Measurements from ENCODE around the gene FNBP1.
"Not testable (repeated sequence)": the region's sequence is repeated elsewhere in the genome, so short reads cannot be mapped to it uniquely, and the experiment has no call there.

The FNBP1 gene

GRCh38 chr9:129995409-129996160, 47.4 kb downstream of the FNBP1 start:
- peak; percentile 67 for ATAC-seq
- no peaks in the 10 kb centered on the region for H3K9me3 Mint-ChIP-seq
- H3K4me1 Mint-ChIP-seq, result peaks cover 80% of the 10 kb centered on the region
- H3K4me3 Mint-ChIP-seq, result peak overlapping the region; percentile 71
- H3K27ac Mint-ChIP-seq, result peak overlapping the region; percentile 95
- no peaks in the 10 kb centered on the region for H3K36me3 Mint-ChIP-seq
- no peak for DNase-seq (ENCODE audit: low spot score in 2 of 2)

GRCh38 chr9:129994882-129995281, 48.1 kb downstream of the FNBP1 start:
- peak; percentile 14 for ATAC-seq
- DNase-seq (ENCODE audit: low spot score in 2 of 2), result no peak
- H3K36me3 Mint-ChIP-seq, result no peaks in the 10 kb centered on the region
- H3K4me1 Mint-ChIP-seq, result peaks cover 80% of the 10 kb centered on the region
- H3K27ac Mint-ChIP-seq, result peak overlapping the region; percentile 95
- no peaks in the 10 kb centered on the region for H3K9me3 Mint-ChIP-seq
- H3K4me3 Mint-ChIP-seq, result peak overlapping the region; percentile 71

- not testable (repeated sequence) for H3K36me3 Mint-ChIP-seq; DNase-seq (ENCODE audit: low spot score in 2 of 2); H3K9me3 Mint-ChIP-seq; ATAC-seq
- Mint-ChIP-seq H3K4me3 (peak overlapping the region; percentile 71), H3K27ac (peak overlapping the region; percentile 95), H3K4me1 (peaks cover 79% of the 10 kb centered on the region)
These were observed 51.9 kb downstream of the FNBP1 start for GRCh38 chr9:129991139-129991538.

- H3K36me3 Mint-ChIP-seq, result no peaks in the 10 kb centered on the region
- H3K4me3 Mint-ChIP-seq, result peak overlapping the region; percentile 71
- no peak for ATAC-seq
These were observed 52.5 kb downstream of the FNBP1 start for GRCh38 chr9:129990269-129991010.

GRCh38 chr9:129989740-129990139, 53.2 kb downstream of the FNBP1 start:
- peak overlapping the region; percentile 95 for H3K27ac Mint-ChIP-seq
- DNase-seq (ENCODE audit: low spot score in 2 of 2) (no peak), ATAC-seq (no peak)
- H3K9me3 Mint-ChIP-seq, result no peaks in the 10 kb centered on the region
- H3K4me3 Mint-ChIP-seq, result peak overlapping the region; percentile 71
- H3K36me3 Mint-ChIP-seq, result no peaks in the 10 kb centered on the region
- peaks cover 75% of the 10 kb centered on the region for H3K4me1 Mint-ChIP-seq

More at GRCh38 chr9:129990269-129991010, 52.5 kb downstream of the FNBP1 start:
- peaks cover 75% of the 10 kb centered on the region for H3K4me1 Mint-ChIP-seq
- no peak for DNase-seq (ENCODE audit: low spot score in 2 of 2)
- H3K27ac Mint-ChIP-seq, result peak overlapping the region; percentile 95
- no peaks in the 10 kb centered on the region for H3K9me3 Mint-ChIP-seq

GRCh38 chr9:129989362-129989708, 53.7 kb downstream of the FNBP1 start:
- Mint-ChIP-seq H3K27ac (peak overlapping the region; percentile 95), H3K4me1 (peaks cover 77% of the 10 kb centered on the region), H3K4me3 (peak overlapping the region; percentile 71), H3K36me3 (no peaks in the 10 kb centered on the region), H3K9me3 (no peaks in the 10 kb centered on the region)
- DNase-seq (ENCODE audit: low spot score in 2 of 2), result no peak
- no peak for ATAC-seq

- Mint-ChIP-seq H3K27ac (peak overlapping the region; percentile 95), H3K9me3 (no peaks in the 10 kb centered on the region), H3K4me1 (peaks cover 77% of the 10 kb centered on the region), H3K4me3 (peak overlapping the region; percentile 71), H3K36me3 (no peaks in the 10 kb centered on the region)
- DNase-seq (ENCODE audit: low spot score in 2 of 2), result no peak
- peak; percentile 51 for ATAC-seq
These were observed 54.2 kb downstream of the FNBP1 start for GRCh38 chr9:129988607-129989361.

DNA sequence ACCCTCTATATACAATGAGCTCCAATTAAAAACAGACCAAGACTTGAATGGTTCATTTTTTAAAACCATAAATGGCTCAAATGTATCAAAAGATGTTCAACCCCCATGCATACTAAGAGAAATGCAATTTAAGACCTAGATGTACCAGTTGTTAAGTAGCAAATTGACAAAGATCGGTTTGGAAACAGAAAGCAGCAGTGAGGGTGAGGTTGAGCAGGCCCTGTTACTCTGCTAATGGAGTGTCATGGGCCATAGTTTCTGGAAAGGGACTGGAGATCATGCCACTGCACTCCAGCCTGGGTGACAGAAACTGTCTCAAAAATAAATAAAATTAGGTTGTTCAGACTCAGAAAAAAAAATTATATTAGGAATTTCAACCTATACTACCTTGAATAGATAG, 55.0 kb downstream of the FNBP1 start:
- Mint-ChIP-seq H3K4me3 (peak overlapping the region; percentile 30), H3K4me1 (peaks cover 81% of the 10 kb centered on the region), H3K36me3 (no peaks in the 10 kb centered on the region), H3K9me3 (no peaks in the 10 kb centered on the region), H3K27ac (peak overlapping the region; percentile 84)
- ATAC-seq (no peak), DNase-seq (ENCODE audit: low spot score in 2 of 2) (no peak)

- ATAC-seq (peak; percentile 84), DNase-seq (ENCODE audit: low spot score in 2 of 2) (peak in 1 of 2 donors; percentile 71)
- peak overlapping the region; percentile 84 for H3K27ac Mint-ChIP-seq
- H3K36me3 Mint-ChIP-seq, result no peaks in the 10 kb centered on the region
- peaks cover 87% of the 10 kb centered on the region for H3K4me1 Mint-ChIP-seq
- H3K9me3 Mint-ChIP-seq, result no peaks in the 10 kb centered on the region
- peak overlapping the region; percentile 30 for H3K4me3 Mint-ChIP-seq
These were observed 55.9 kb downstream of the FNBP1 start for GRCh38 chr9:129987047-129987446.

DNA sequence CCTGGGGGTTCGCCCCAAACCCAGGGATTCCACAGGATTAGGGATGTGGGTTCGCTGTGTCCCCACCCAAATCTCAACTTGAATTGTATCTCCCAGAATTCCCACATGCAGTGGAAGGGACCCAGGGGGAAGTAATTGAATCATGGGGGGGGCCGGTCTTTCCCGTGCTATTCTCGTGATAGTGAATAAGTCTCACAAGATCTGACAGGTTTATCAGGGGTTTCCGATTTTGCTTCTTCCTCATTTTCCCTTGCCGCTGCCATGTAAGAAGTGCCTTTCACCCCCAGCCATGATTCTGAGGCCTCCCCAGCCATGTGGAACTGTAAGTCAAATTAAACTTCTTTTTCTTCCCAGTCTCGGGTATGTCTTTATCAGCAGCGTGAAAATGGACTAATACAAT, 58.4 kb downstream of the FNBP1 start:
- peaks cover 73% of the 10 kb centered on the region for H3K4me1 Mint-ChIP-seq
- peak overlapping the region; percentile 86 for H3K27ac Mint-ChIP-seq
- DNase-seq (ENCODE audit: low spot score in 2 of 2); H3K36me3 Mint-ChIP-seq; H3K9me3 Mint-ChIP-seq; ATAC-seq: not testable (repeated sequence)
- H3K4me3 Mint-ChIP-seq, result peak overlapping the region; percentile 23

GRCh38 chr9:129983891-129984290, 59.1 kb downstream of the FNBP1 start:
- Mint-ChIP-seq H3K27ac (peak overlapping the region; percentile 86), H3K4me3 (no peak overlapping the region), H3K9me3 (no peaks in the 10 kb centered on the region), H3K36me3 (no peaks in the 10 kb centered on the region), H3K4me1 (peaks cover 71% of the 10 kb centered on the region)
- DNase-seq (ENCODE audit: low spot score in 2 of 2) (no peak), ATAC-seq (no peak)

DNA sequence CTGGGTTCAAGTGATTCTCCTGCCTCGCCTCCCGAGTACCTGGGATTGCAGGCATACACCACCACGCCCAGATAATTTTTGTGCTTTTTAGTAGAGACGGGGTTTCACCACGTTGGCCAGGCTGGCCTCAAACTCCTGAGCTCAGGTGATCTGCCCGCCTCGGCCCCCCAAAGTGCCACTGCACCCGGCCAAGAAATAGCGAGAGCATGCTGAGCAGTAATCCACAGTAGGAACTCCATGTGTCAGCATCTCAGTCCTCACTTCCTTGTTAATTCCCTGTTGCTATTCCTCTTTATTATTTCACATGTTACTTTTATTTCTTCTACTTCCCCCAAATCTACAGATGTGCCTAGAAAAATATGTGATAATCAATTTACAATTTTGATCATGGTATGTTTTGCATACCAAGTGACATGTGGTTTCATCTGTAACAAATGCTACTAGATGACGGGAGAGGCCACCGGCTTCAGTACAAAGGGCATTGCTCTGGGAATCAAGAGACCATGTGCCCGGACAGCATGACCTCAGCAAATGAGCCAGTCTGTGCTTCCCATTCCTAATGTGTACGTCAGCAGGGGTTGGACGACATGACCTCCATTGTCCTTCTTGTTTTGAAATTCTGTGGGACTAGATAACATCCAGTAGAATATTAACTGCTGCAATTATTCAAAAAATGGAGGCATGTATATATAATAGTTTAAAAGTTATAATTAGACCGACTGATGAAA, 61.6 kb downstream of the FNBP1 start:
- no peaks in the 10 kb centered on the region for H3K36me3 Mint-ChIP-seq
- no peaks in the 10 kb centered on the region for H3K9me3 Mint-ChIP-seq
- H3K4me3 Mint-ChIP-seq, result no peak overlapping the region
- DNase-seq (ENCODE audit: low spot score in 2 of 2) (no peak), ATAC-seq (no peak)
- H3K4me1 Mint-ChIP-seq, result peaks cover 55% of the 10 kb centered on the region
- peak overlapping the region; percentile 80 for H3K27ac Mint-ChIP-seq

DNA sequence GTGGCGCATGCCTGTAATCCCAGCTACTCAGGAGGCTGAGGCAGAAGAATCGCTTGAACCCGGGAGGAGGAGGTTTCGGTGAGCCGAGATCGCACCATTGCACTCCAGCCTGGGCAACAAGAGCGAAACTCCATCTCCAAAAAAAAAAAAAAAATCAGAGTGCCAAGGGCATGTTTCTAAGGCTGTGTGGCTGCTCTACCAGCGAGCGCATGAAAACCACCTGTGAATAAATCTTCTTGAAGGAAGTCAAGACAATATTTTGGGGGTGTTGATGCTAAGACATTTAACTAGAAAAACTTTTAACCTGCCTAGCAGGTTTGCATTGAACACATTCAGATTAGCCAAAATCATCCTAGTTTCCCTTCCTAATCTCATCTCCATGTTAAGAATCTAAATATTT, 62.8 kb downstream of the FNBP1 start:
- not testable (repeated sequence) for H3K36me3 Mint-ChIP-seq; H3K27ac Mint-ChIP-seq; ATAC-seq; DNase-seq (ENCODE audit: low spot score in 2 of 2); H3K9me3 Mint-ChIP-seq; H3K4me3 Mint-ChIP-seq
- H3K4me1 Mint-ChIP-seq, result peaks cover 47% of the 10 kb centered on the region

- H3K4me1 Mint-ChIP-seq, result peaks cover 41% of the 10 kb centered on the region
- ATAC-seq, result no peak
- no peak for DNase-seq (ENCODE audit: low spot score in 2 of 2)
- H3K4me3 Mint-ChIP-seq, result no peak overlapping the region
- no peaks in the 10 kb centered on the region for H3K9me3 Mint-ChIP-seq
- no peaks in the 10 kb centered on the region for H3K36me3 Mint-ChIP-seq
- H3K27ac Mint-ChIP-seq, result peak overlapping the region; percentile 69
These were observed 63.8 kb downstream of the FNBP1 start for GRCh38 chr9:129979071-129979745.
